GM06990 (cell line): Measurements from ENCODE around the gene NEK11.

ENCODE experiments used
- DNase-seq: peaks from one replicate; pipeline ENCODE4 v3.0.0-alpha.2; 2011; ENCODE audit not compliant: insufficient read length; ENCODE audit errors: extremely low read depth
- H3K27me3 ChIP-seq: replicated peaks from 2 replicates; pipeline ENCODE4 v1.6.0; 2011; ENCODE audit warnings: low read length; ENCODE audit not compliant: control insufficient read depth, insufficient read depth
- H3K36me3 ChIP-seq: 2 replicates; pipeline ENCODE4 v1.5.1; 2011; ENCODE audit warnings: low read length; ENCODE audit not compliant: control insufficient read depth, insufficient read depth
- H3K4me3 ChIP-seq: replicated peaks from 2 replicates; pipeline ENCODE4 v1.5.1; 2011; ENCODE audit warnings: low read depth, mild to moderate bottlenecking, control low read depth, low read length
- TF ChIP-seq, protein P1 (sequence below): IDR thresholded peaks from 2 replicates; pipeline ENCODE4 v1.5.1; 2011; ENCODE audit warnings: low read length, control low read depth, mild to moderate bottlenecking, inconsistent platforms; ENCODE audit not compliant: insufficient read depth, poor library complexity, severe bottlenecking

The NEK11 gene

GRCh38 chr3:131169331-131169730 is 142.7 kb downstream of the NEK11 start:
- H3K36me3 ChIP-seq: no peaks in the 10 kb centered on the region
- H3K27me3 ChIP-seq: no peaks in the 10 kb centered on the region; the same call in 1 of the 2 replicates
- DNase-seq: no peak
- TF ChIP-seq, protein P1, sequence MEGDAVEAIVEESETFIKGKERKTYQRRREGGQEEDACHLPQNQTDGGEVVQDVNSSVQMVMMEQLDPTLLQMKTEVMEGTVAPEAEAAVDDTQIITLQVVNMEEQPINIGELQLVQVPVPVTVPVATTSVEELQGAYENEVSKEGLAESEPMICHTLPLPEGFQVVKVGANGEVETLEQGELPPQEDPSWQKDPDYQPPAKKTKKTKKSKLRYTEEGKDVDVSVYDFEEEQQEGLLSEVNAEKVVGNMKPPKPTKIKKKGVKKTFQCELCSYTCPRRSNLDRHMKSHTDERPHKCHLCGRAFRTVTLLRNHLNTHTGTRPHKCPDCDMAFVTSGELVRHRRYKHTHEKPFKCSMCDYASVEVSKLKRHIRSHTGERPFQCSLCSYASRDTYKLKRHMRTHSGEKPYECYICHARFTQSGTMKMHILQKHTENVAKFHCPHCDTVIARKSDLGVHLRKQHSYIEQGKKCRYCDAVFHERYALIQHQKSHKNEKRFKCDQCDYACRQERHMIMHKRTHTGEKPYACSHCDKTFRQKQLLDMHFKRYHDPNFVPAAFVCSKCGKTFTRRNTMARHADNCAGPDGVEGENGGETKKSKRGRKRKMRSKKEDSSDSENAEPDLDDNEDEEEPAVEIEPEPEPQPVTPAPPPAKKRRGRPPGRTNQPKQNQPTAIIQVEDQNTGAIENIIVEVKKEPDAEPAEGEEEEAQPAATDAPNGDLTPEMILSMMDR: no peak
- H3K4me3 ChIP-seq: no peak overlapping the region

GRCh38 chr3:131172502-131173200 is 146.0 kb downstream of the NEK11 start:
- no peak overlapping the region for H3K4me3 ChIP-seq
- no peak for DNase-seq
- TF ChIP-seq, protein P1: no peak
- no peaks in the 10 kb centered on the region for H3K36me3 ChIP-seq
- no peaks in the 10 kb centered on the region; the same call in 1 of the 2 replicates for H3K27me3 ChIP-seq

- H3K27me3 ChIP-seq: no peaks in the 10 kb centered on the region
- DNase-seq: peak; percentile 10
- no peak overlapping the region for H3K4me3 ChIP-seq
- no peaks in the 10 kb centered on the region for H3K36me3 ChIP-seq
- TF ChIP-seq, protein P1: no peak
These were observed 148.1 kb downstream of the NEK11 start for GRCh38 chr3:131174752-131175151.

DNA sequence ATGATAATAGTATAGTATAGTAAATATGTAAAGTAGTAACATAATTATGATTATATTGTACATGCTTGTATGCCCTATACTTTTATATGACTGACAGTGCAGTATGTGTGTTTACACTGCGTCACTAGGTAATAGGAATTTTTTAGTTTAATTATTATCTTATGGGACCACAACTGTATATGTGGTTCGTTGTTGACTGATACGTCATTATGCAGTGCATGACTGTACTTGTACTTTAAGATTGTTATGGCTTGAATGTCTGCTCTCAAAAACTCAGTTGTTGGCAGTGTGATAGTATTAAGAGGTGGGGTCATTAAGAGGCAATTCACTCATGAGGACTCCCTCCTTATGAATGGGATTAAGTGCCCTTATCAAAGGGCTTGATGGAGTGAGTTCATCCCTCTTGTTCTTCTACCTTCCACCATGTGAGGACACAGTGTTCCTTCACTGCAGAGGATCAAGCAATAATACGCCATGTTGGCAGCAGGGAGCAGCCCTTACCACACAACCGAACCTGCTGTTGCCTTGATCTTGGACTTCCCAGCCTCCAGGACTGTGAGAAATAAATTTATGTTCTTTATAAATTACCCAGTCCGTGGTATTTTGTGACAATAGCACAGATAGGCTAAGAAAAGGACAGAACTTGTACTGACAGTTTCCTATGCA is 152.2 kb downstream of the NEK11 start:
- TF ChIP-seq, protein P1: no peak
- Histone ChIP-seq H3K36me3 (no peaks in the 10 kb centered on the region), H3K27me3 (no peaks in the 10 kb centered on the region), H3K4me3 (no peak overlapping the region)
- no peak for DNase-seq

DNA sequence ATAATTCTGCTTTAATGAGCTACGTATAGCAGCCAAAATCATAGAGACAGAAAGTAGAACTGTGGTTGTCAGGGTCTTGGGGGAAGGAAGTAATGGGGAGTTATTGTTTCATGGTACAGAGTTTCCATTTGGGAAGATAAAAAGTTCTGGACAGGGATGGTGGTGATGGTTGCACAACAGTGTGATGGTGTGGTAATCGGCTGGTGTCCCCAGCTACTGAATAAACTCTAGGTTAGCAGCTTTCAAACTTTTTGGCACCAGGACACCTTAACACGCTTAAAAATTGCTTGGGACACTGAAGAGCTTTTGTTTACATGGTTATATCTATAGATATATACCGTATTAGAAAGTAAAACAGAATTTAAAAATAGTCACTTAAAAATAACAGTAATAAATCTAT is 166.0 kb downstream of the NEK11 start:
- Histone ChIP-seq H3K36me3 (no peaks in the 10 kb centered on the region), H3K4me3 (no peak overlapping the region), H3K27me3 (no peaks in the 10 kb centered on the region; the same call in 1 of the 2 replicates)
- no peak for DNase-seq
- TF ChIP-seq, protein P1: no peak
